AG04449 (cell line): ENCODE measurements around the gene AIFM3.

Experiments
- CTCF ChIA-PET: fragments of 350-600 bp; formaldehyde crosslinking; extraction: SDS; loops from one replicate; lab custom pipeline; 2021; ENCODE audit warnings: antibody characterized with exemption; lab: Yijun Ruan, JAX
- POLR2A ChIA-PET: fragments of 400-600, 350-600 bp; formaldehyde crosslinking; extraction: SDS; loops from one replicate; lab custom pipeline; 2020; ENCODE audit warnings: antibody characterized with exemption, inconsistent platforms; lab: Yijun Ruan, JAX
- DNase-seq: peaks from one replicate; pipeline ENCODE4 v3.0.0-alpha.2; 2010; ENCODE audit warnings: low read depth, low spot score
- H3K4me3 ChIP-seq: 2 replicates; pipeline ENCODE4 v1.5.1; 2011; ENCODE audit warnings: low read depth, mild to moderate bottlenecking, control low read depth, low read length
- CTCF ChIP-seq: IDR thresholded peaks from one replicate; pipeline ENCODE4 v1.5.1; 2011; ENCODE audit warnings: mild to moderate bottlenecking, moderate library complexity, low read length, control low read depth, inconsistent platforms; ENCODE audit not compliant: insufficient read depth; ENCODE audit errors: missing control alignments

AIFM3 gene

GRCh38 chr22:20972933-20973577, 6.0 kb downstream of the AIFM3 start:
- no peak for DNase-seq
- no peak for TF ChIP-seq CTCF
- no peak overlapping the region for H3K4me3 ChIP-seq
- CTCF ChIA-PET = interaction anchor here (0.7 to 5.8 kb wide), 4 partner anchors 8 to 45 kb away, joined by 3 to 80 read pairs (median 16); partner anchors contain the start of gene LZTR1
- POLR2A ChIA-PET = interaction anchor here (1.4 kb wide), 1 partner anchor 9 kb away, joined by 3 read pairs; the partner anchor contains the start of gene LZTR1

- POLR2A ChIA-PET = interaction anchor here (1.4 kb wide), 1 partner anchor 8 kb away, joined by 3 read pairs; the partner anchor contains the start of gene LZTR1
- H3K4me3 ChIP-seq = no peak overlapping the region
- no peak for TF ChIP-seq CTCF
- DNase-seq = no peak
- CTCF ChIA-PET = interaction anchor here (4.6 to 5.8 kb wide), 2 partner anchors 7 to 14 kb away, joined by 29 to 80 read pairs; partner anchors contain the start of gene LZTR1
Observed at GRCh38 chr22:20973634-20974286, 6.7 kb downstream of the AIFM3 start.

- CTCF ChIA-PET = interaction anchor here (1.4 to 5.8 kb wide), 2 partner anchors 15 to 89 kb away, joined by 3 to 80 read pairs; no protein-coding TSS in a partner anchor
- no peak for DNase-seq
- no peak overlapping the region for H3K4me3 ChIP-seq
- POLR2A ChIA-PET = no interaction called here
- TF ChIP-seq CTCF = no peak
Observed at GRCh38 chr22:20974336-20974955, 7.4 kb downstream of the AIFM3 start.

GRCh38 chr22:20975541-20976290, 8.7 kb downstream of the AIFM3 start:
- TF ChIP-seq CTCF = no peak
- DNase-seq = no peak
- CTCF ChIA-PET = interaction anchor here (1.1 to 1.4 kb wide), 2 partner anchors 14 to 91 kb away, joined by 3 to 5 read pairs; no protein-coding TSS in a partner anchor
- H3K4me3 ChIP-seq = no peak overlapping the region
- POLR2A ChIA-PET = no interaction called here

- no peak for DNase-seq
- ChIA-PET CTCF (interaction anchor here (1.1 kb wide), 1 partner anchor 15 kb away, joined by 5 read pairs; no protein-coding TSS in a partner anchor), POLR2A (no interaction called here)
- H3K4me3 ChIP-seq = no peak overlapping the region
- TF ChIP-seq CTCF = no peak
Observed at GRCh38 chr22:20976291-20976877, 9.3 kb downstream of the AIFM3 start.
